ENCODE data around the gene CTXND1. TPM values are rescaled to one million over a fixed set of nuclear protein-coding genes. Genes with fewer than 3 reads are reported as not detected.

CTXND1 gene
- total and polyA plus RNA-seq, 2 of the 8 experiments (the other 6 are each of a cell fraction or from before 2014, with no cell fraction given), result 0.03 TPM; not detected in 1

GRCh38 chr15:80151148-80151547, 100.9 kb downstream of the CTXND1 start:
- no peak overlapping the region for H3K9ac ChIP-seq (replicated peaks in 1 of 4; ENCODE audit: extremely low read depth in 1 of 4, low read depth in 3 of 4, low read length in 3 of 4)
- H3K4ac ChIP-seq (replicated peaks; ENCODE audit: insufficient read length, low read depth, low read length), result no peak overlapping the region
- no peak overlapping the region for H2BK120ac ChIP-seq (replicated peaks; ENCODE audit: low read depth, low read length)
- POLR2A ChIA-PET (ENCODE audit: partially characterized antibody), result interaction anchor here (2.2 kb wide), 1 partner anchor 10 kb away, joined by 11 read pairs; no protein-coding TSS in a partner anchor
- no peak overlapping the region for H4K8ac ChIP-seq (ENCODE audit: extremely low read depth, insufficient read depth, low read length)
- DNase-seq (ENCODE audit: low read depth in 1 of 2, low spot score in 2 of 2) (no peak), FAIRE-seq (no peak)
- H3K9me3 ChIP-seq (ENCODE audit: insufficient read depth in 2 of 2, low read depth in 1 of 2, low read length in 1 of 2), result no peaks in the 10 kb centered on the region
- no peak overlapping the region for H3K23ac ChIP-seq (ENCODE audit: insufficient read length)
- H3K18ac ChIP-seq (ENCODE audit: extremely low read depth, low read length), result no peak overlapping the region
- no peak overlapping the region for H3K14ac ChIP-seq (ENCODE audit: insufficient read length)
- 0 out of 2 replicates have a peak overlapping the region, but pooled peaks have one; percentile 49 for H2BK20ac ChIP-seq (ENCODE audit: low read length)
- peak overlapping the region in 1 of 2 experiments; percentile 93; a peak in 1 of 4 replicates for H3K4me2 ChIP-seq (ENCODE audit: insufficient read depth in 1 of 2, low read depth in 2 of 2, low read length in 2 of 2)
- H2BK15ac ChIP-seq (ENCODE audit: low read length), result no peak overlapping the region
- CTCF ChIA-PET (ENCODE audit: partially characterized antibody), result interaction anchor here (1.5 to 1.8 kb wide), 2 partner anchors 60 to 63 kb away, joined by 3 to 5 read pairs; no protein-coding TSS in a partner anchor
- peaks cover 0 to 3% of the 10 kb centered on the region in 2 experiments for H4K20me1 ChIP-seq (replicated peaks in 1 of 2; ENCODE audit: control insufficient read depth in 1 of 2, insufficient read depth in 2 of 2, low read length in 2 of 2)
- no peak overlapping the region for H2AK5ac ChIP-seq (ENCODE audit: low read depth, low read length)
- H3K56ac ChIP-seq (replicated peaks; ENCODE audit: insufficient read length, low read depth, low read length), result no peak overlapping the region
- no peaks in the 10 kb centered on the region for H3K79me2 ChIP-seq (ENCODE audit: control insufficient read depth in 1 of 2, insufficient read depth in 2 of 2, low read length in 2 of 2)
- H3K27me3 ChIP-seq (replicated peaks in 1 of 4; ENCODE audit: control insufficient read depth in 3 of 4, extremely low read depth in 1 of 4, insufficient read depth in 3 of 4, low read length in 3 of 4), result peaks cover 0 to 2% (median 0%) of the 10 kb centered on the region in 4 experiments; a peak in 2 of 7 replicates
- H2AFZ ChIP-seq (ENCODE audit: low read length), result no peak overlapping the region
- no peak overlapping the region for H4K91ac ChIP-seq (replicated peaks; ENCODE audit: insufficient read length, low read length)
- 87% methylated on average over 6 of the region's 6 CpGs; no CpG with 5 or more reads in 1 of the 2 experiments for WGBS, 2 experiments (ENCODE audit: extremely low coverage in 1 of 2, insufficient coverage in 1 of 2, insufficient read length in 1 of 2, insufficient replicate concordance in 2 of 2, low coverage in 1 of 2, low lambda C conversion rate in 2 of 2, missing lambda C conversion rate in 1 of 2)
- no peak overlapping the region for H3K27ac ChIP-seq (ENCODE audit: low read depth, low read length)
- no peak overlapping the region for H4K5ac ChIP-seq (ENCODE audit: insufficient read length, low read depth, low read length)
- peaks cover 0 to 12% (median 2%) of the 10 kb centered on the region in 4 experiments; a peak in 3 of 7 replicates for H3K4me1 ChIP-seq (replicated peaks in 1 of 4; ENCODE audit: control insufficient read depth in 3 of 4, insufficient read depth in 4 of 4, low read length in 3 of 4)
- no peak overlapping the region for H2BK5ac ChIP-seq (ENCODE audit: low read depth, low read length)
- H3K36me3 ChIP-seq (ENCODE audit: control insufficient read depth in 2 of 4, insufficient read depth in 4 of 4, low read length in 3 of 4), result no peaks in the 10 kb centered on the region
- peaks cover 3% of the 10 kb centered on the region; the same call in 1 of the 2 replicates for H3K79me1 ChIP-seq (ENCODE audit: low read depth, low read length)
- no peak overlapping the region; the same call in 1 of the 2 replicates for H2BK12ac ChIP-seq (ENCODE audit: low read depth, low read length)
- TF ChIP-seq RAD21 (IDR thresholded peaks at IDR 0.05 in 1 of 2, conservative IDR thresholded peaks at IDR 0.05 in 1 of 2; ENCODE audit: low read depth in 2 of 2, low read length in 2 of 2), result no peak
- no peak for TF ChIP-seq SIX5 (IDR thresholded peaks at IDR 0.05; ENCODE audit: low read depth, low read length)
- no peak for TF ChIP-seq HDAC2 (IDR thresholded peaks at IDR 0.05; ENCODE audit: borderline replicate concordance in 1 of 2, low read depth in 2 of 2, low read length in 2 of 2)
- no peak for TF ChIP-seq CEBPB (IDR thresholded peaks at IDR 0.05; ENCODE audit: low read depth, low read length)
- no peak for TF ChIP-seq TBP (IDR thresholded peaks at IDR 0.05; ENCODE audit: low read depth, low read length)
- TF ChIP-seq KDM1A (IDR thresholded peaks at IDR 0.05; ENCODE audit: borderline replicate concordance, low read length), result no peak
- TF ChIP-seq NANOG (IDR thresholded peaks at IDR 0.05; ENCODE audit: insufficient read depth, low read depth, low read length, poor library complexity, severe bottlenecking), result no peak
- no peak for TF ChIP-seq MAFK (IDR thresholded peaks at IDR 0.05; ENCODE audit: low read depth, low read length)
- no peak for TF ChIP-seq CBX8 (IDR thresholded peaks at IDR 0.05; ENCODE audit: borderline replicate concordance, low read depth, low read length)
- TF ChIP-seq CHD1 (IDR thresholded peaks at IDR 0.05; ENCODE audit: low read depth, low read length), result no peak
- no peak for TF ChIP-seq RBBP5 (IDR thresholded peaks at IDR 0.05; ENCODE audit: borderline replicate concordance, low read depth, low read length)
- no peak overlapping the region for H3K4me3 ChIP-seq (ENCODE audit: extremely low read depth in 1 of 4, insufficient read depth in 2 of 4, low read depth in 3 of 4, low read length in 4 of 4)
- H3K23me2 ChIP-seq (ENCODE audit: low read depth, low read length), result peaks cover 9% of the 10 kb centered on the region

All from H1 (cell line).